SK-N-SH treated with all-trans-retinoic acid at 6 μM for 48 hours (cell line): ENCODE data around the gene TFG.

Experiments used
- ATAC-seq: fragments of 200-7000 bp; cut with Tn5 transposase; 3 replicates; pipeline ENCODE4 v1.9.1; 2020; ENCODE audit warnings: mild to moderate bottlenecking, moderate library complexity
- ARNTL ChIP-seq: fragments of 450-650 bp; formaldehyde crosslinking; IDR thresholded peaks from 2 replicates; pipeline ENCODE4 v1.5.0; 2020; ENCODE audit warnings: low read depth, mild to moderate bottlenecking, moderate library complexity, borderline replicate concordance
- CSDC2 ChIP-seq: fragments of 250-450 bp; sonication (Bioruptor Pico); IDR thresholded peaks from 2 replicates; pipeline ENCODE4 v1.5.0; 2020; ENCODE audit warnings: mild to moderate bottlenecking, moderate library complexity
- ESRRG ChIP-seq: fragments of 250-450 bp; sonication (Bioruptor Pico); IDR thresholded peaks from 2 replicates; pipeline ENCODE4 v1.6.1; 2021; ENCODE audit warnings: mild to moderate bottlenecking
- ISL1 ChIP-seq: fragments of 250-450 bp; sonication (Bioruptor Pico); IDR thresholded peaks from 2 replicates; pipeline ENCODE4 v2.1.2; 2022; ENCODE audit warnings: mild to moderate bottlenecking, moderate library complexity
- PATZ1 ChIP-seq: fragments of 250-450 bp; sonication (Bioruptor Pico); IDR thresholded peaks from 2 replicates; pipeline ENCODE4 v1.8.0; 2020; ENCODE audit warnings: mild to moderate bottlenecking, moderate library complexity, borderline replicate concordance
- PPARA ChIP-seq: fragments of 250-450 bp; sonication (Bioruptor Pico); IDR thresholded peaks from 2 replicates; pipeline ENCODE4 v1.5.0; 2020; ENCODE audit warnings: mild to moderate bottlenecking, borderline replicate concordance
- RARB ChIP-seq: fragments of 250-450 bp; sonication (Bioruptor Pico); IDR thresholded peaks from 2 replicates; pipeline ENCODE4 v1.8.0; 2021; ENCODE audit warnings: mild to moderate bottlenecking, moderate library complexity
- SNAI2 ChIP-seq: fragments of 250-450 bp; sonication (Bioruptor Pico); IDR thresholded peaks from 2 replicates; pipeline ENCODE4 v1.5.0; 2020; ENCODE audit warnings: mild to moderate bottlenecking, moderate library complexity
- TCF4 ChIP-seq: fragments of 250-450 bp; sonication (Bioruptor Pico); IDR thresholded peaks from 2 replicates; pipeline ENCODE4 v1.8.0; 2021; ENCODE audit warnings: mild to moderate bottlenecking, moderate library complexity, borderline replicate concordance
- TOX ChIP-seq: fragments of 250-450 bp; sonication (Bioruptor Pico); IDR thresholded peaks from 2 replicates; pipeline ENCODE4 v1.8.0; 2021; ENCODE audit warnings: mild to moderate bottlenecking, moderate library complexity, borderline replicate concordance
- TSHZ2 ChIP-seq: fragments of 250-450 bp; sonication (Bioruptor Pico); IDR thresholded peaks from 2 replicates; pipeline ENCODE4 v1.5.0; 2020; ENCODE audit warnings: mild to moderate bottlenecking, moderate library complexity
- ZC3H10 ChIP-seq: fragments of 250-450 bp; sonication (Bioruptor Pico); IDR thresholded peaks from 2 replicates; pipeline ENCODE4 v1.5.1; 2021; ENCODE audit warnings: mild to moderate bottlenecking, moderate library complexity
- ZFP30 ChIP-seq: fragments of 450-650 bp; formaldehyde crosslinking; IDR thresholded peaks from 2 replicates; pipeline ENCODE4 v1.5.0; 2022; ENCODE audit warnings: mild to moderate bottlenecking, moderate library complexity
- ZNF565 ChIP-seq: fragments of 450-650 bp; formaldehyde crosslinking; conservative IDR thresholded peaks from 2 replicates; pipeline ENCODE4 v1.5.0; 2020; ENCODE audit warnings: low read depth, mild to moderate bottlenecking, moderate library complexity
- ZNF70 ChIP-seq: fragments of 450-650 bp; formaldehyde crosslinking; IDR thresholded peaks from 2 replicates; pipeline ENCODE4 v1.5.0; 2020; ENCODE audit warnings: mild to moderate bottlenecking, moderate library complexity
- ZNF8 ChIP-seq: fragments of 450-650 bp; formaldehyde crosslinking; IDR thresholded peaks from 2 replicates; pipeline ENCODE4 v1.5.0; 2020; ENCODE audit warnings: mild to moderate bottlenecking, moderate library complexity
- TF ChIP-seq, protein P1 (sequence below): fragments of 250-450 bp; sonication (Bioruptor Pico); IDR thresholded peaks from 2 replicates; pipeline ENCODE4 v1.5.1; 2021; ENCODE audit warnings: mild to moderate bottlenecking, moderate library complexity
- TF ChIP-seq, protein P2 (sequence below): fragments of 250-450 bp; sonication (Bioruptor Pico); IDR thresholded peaks from 2 replicates; pipeline ENCODE4 v1.5.1; 2020; ENCODE audit warnings: low read depth, mild to moderate bottlenecking, moderate library complexity
- TF ChIP-seq, protein P3 (sequence below): fragments of 250-450 bp; sonication (Bioruptor Pico); IDR thresholded peaks from 2 replicates; pipeline ENCODE4 v1.8.0; 2021; ENCODE audit warnings: low read depth, mild to moderate bottlenecking, moderate library complexity, borderline replicate concordance

Gene TFG

GRCh38 chr3:100782906-100783305, 73.6 kb downstream of the TFG start:
- ATAC-seq: no peak
- TF ChIP-seq ISL1 (CRISPR knock-in tag): no peak
- TF ChIP-seq ESRRG (CRISPR knock-in tag): no peak
- TF ChIP-seq, protein P1, sequence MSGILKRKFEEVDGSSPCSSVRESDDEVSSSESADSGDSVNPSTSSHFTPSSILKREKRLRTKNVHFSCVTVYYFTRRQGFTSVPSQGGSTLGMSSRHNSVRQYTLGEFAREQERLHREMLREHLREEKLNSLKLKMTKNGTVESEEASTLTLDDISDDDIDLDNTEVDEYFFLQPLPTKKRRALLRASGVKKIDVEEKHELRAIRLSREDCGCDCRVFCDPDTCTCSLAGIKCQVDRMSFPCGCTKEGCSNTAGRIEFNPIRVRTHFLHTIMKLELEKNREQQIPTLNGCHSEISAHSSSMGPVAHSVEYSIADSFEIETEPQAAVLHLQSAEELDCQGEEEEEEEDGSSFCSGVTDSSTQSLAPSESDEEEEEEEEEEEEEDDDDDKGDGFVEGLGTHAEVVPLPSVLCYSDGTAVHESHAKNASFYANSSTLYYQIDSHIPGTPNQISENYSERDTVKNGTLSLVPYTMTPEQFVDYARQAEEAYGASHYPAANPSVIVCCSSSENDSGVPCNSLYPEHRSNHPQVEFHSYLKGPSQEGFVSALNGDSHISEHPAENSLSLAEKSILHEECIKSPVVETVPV (CRISPR knock-in tag): no peak
- TF ChIP-seq PATZ1 (CRISPR knock-in tag): no peak
- TF ChIP-seq TOX (CRISPR knock-in tag): no peak
- no peak for TF ChIP-seq ZNF565 (CRISPR knock-in tag)
- TF ChIP-seq, protein P2, sequence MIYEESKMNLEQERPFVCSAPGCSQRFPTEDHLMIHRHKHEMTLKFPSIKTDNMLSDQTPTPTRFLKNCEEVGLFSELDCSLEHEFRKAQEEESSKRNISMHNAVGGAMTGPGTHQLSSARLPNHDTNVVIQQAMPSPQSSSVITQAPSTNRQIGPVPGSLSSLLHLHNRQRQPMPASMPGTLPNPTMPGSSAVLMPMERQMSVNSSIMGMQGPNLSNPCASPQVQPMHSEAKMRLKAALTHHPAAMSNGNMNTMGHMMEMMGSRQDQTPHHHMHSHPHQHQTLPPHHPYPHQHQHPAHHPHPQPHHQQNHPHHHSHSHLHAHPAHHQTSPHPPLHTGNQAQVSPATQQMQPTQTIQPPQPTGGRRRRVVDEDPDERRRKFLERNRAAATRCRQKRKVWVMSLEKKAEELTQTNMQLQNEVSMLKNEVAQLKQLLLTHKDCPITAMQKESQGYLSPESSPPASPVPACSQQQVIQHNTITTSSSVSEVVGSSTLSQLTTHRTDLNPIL (CRISPR knock-in tag): no peak
- no peak for TF ChIP-seq ARNTL (CRISPR knock-in tag)
- TF ChIP-seq CSDC2 (CRISPR knock-in tag): no peak
- no peak for TF ChIP-seq ZFP30 (CRISPR knock-in tag)
- no peak for TF ChIP-seq ZNF8 (CRISPR knock-in tag)

DNA sequence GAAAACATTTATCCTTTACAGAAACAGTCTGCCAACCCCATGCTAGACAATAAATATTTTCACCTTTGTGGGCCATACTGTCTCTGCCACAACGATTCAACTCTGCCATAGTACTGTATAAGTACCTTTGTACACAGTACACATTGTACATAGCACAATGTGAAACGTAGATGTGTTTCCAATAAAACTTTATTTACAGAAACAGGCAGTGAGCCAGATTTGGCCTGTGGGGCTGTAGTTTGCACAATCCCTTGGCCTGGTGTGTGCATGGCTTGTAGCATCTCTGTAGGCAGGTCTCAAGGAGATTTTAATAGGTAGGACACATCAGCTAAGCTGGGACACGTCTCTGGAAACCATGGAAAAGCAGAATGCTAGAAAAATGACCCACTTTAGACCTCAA, 74.3 kb downstream of the TFG start:
- TF ChIP-seq, protein P3, sequence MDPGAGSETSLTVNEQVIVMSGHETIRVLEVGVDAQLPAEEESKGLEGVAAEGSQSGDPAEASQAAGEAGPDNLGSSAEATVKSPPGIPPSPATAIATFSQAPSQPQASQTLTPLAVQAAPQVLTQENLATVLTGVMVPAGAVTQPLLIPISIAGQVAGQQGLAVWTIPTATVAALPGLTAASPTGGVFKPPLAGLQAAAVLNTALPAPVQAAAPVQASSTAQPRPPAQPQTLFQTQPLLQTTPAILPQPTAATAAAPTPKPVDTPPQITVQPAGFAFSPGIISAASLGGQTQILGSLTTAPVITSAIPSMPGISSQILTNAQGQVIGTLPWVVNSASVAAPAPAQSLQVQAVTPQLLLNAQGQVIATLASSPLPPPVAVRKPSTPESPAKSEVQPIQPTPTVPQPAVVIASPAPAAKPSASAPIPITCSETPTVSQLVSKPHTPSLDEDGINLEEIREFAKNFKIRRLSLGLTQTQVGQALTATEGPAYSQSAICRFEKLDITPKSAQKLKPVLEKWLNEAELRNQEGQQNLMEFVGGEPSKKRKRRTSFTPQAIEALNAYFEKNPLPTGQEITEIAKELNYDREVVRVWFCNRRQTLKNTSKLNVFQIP (CRISPR knock-in tag): no peak
- TF ChIP-seq PPARA (CRISPR knock-in tag): no peak
- TF ChIP-seq ZC3H10 (CRISPR knock-in tag): no peak
- no peak for TF ChIP-seq TOX (CRISPR knock-in tag)
- TF ChIP-seq SNAI2 (CRISPR knock-in tag): no peak
- no peak for TF ChIP-seq RARB (CRISPR knock-in tag)
- TF ChIP-seq ZNF70: no peak
- TF ChIP-seq PATZ1 (CRISPR knock-in tag): no peak
- no peak for TF ChIP-seq ZNF8 (CRISPR knock-in tag)
- no peak for TF ChIP-seq ESRRG (CRISPR knock-in tag)
- TF ChIP-seq TCF4 (CRISPR knock-in tag): no peak
- no peak for TF ChIP-seq TSHZ2 (CRISPR knock-in tag)
- no peak for TF ChIP-seq ISL1 (CRISPR knock-in tag)
- no peak for ATAC-seq

GRCh38 chr3:100789579-100789978, 80.3 kb downstream of the TFG start:
- ATAC-seq: no peak
- TF ChIP-seq ISL1 (CRISPR knock-in tag): no peak
